GM12878 (cell line): ENCODE data around the gene CDH4. TPM values are rescaled to one million over a fixed set of nuclear protein-coding genes. Genes with fewer than 3 reads are reported as not detected.

Experiments
- BCL3 ChIP-seq: IDR thresholded peaks from 2 replicates; pipeline ENCODE4 v1.6.1; 2011; ENCODE audit warnings: borderline replicate concordance, low read depth, mild to moderate bottlenecking, moderate library complexity, low read length; ENCODE audit not compliant: insufficient read depth, poor library complexity, severe bottlenecking
- LARP7 ChIP-seq: fragments of 450-650 bp; IDR thresholded peaks from 2 replicates; pipeline ENCODE4 v1.6.1; 2017; ENCODE audit warnings: mild to moderate bottlenecking
- NKRF ChIP-seq: fragments of 450-650 bp; conservative IDR thresholded peaks from 2 replicates; pipeline ENCODE4 v1.6.1; 2017; ENCODE audit warnings: mild to moderate bottlenecking, moderate library complexity
- RBBP5 ChIP-seq: fragments of 200-600 bp; sonication (generic); conservative IDR thresholded peaks from 2 replicates; pipeline ENCODE4 v1.6.1; 2016
- ZNF592 ChIP-seq: fragments of 450-650 bp; IDR thresholded peaks from 2 replicates; pipeline ENCODE4 v1.6.1; 2017; ENCODE audit warnings: mild to moderate bottlenecking, moderate library complexity
- polyA plus RNA-seq, 11 experiments: library from polyadenylated mRNA; depleted of rRNA in 4 of 11; unstranded in 6 of 11; stranded (reverse) in 5 of 11; fragments of >200 nt; fragmentation: Nextera tagmentation in 4 of 11; fragmentation: Illumina TruSeq in 1 of 11; extraction: Ambion mirVana in 4 of 11; extraction: Trizol in 1 of 11; gene quantifications; 1 replicate in 1 of 11; 2 replicates in 10 of 11; pipeline versions ENCODE4 v1.2.1 to v1.2.3, GENCODE V29; 2011 to 2016; ENCODE audit warnings: inconsistent platforms in 2 of 11, missing spikeins in 2 of 11, low read depth in 1 of 11
- total RNA-seq, 4 experiments: library from RNA; depleted of rRNA in 3 of 4; stranded (reverse); fragments of >200 nt in 3 of 4; fragmentation: Illumina TruSeq in 1 of 4; extraction: Trizol in 1 of 4; gene quantifications; 2 replicates each; pipeline versions ENCODE4 v1.2.1 to v1.2.3, GENCODE V29; 2013 to 2021

CDH4 gene
- total and polyA plus RNA-seq, 10 of the 15 experiments (the other 5 are each of a cell fraction or from before 2014, with no cell fraction given) = not detected

GRCh38 chr20:61533231-61533631, 281.2 kb downstream of the CDH4 start (continued):
- no peak for TF ChIP-seq ZNF592
- TF ChIP-seq BCL3 = no peak
- no peak for TF ChIP-seq NKRF
- no peak for TF ChIP-seq RBBP5
- TF ChIP-seq LARP7 = no peak
- TF ChIP-seq, all 136 proteins: peak for 0
